HepG2 (cell line): ENCODE data around the gene PSMA7. TPM values are rescaled to one million over a fixed set of nuclear protein-coding genes. Genes with fewer than 3 reads are reported as not detected.

Experiments used
- ATAC-seq: fragments of 200-7000 bp; cut with Tn5 transposase; 3 replicates; pipeline ENCODE4 v1.9.1; 2020; ENCODE audit warnings: mild to moderate bottlenecking, moderate library complexity
- BruUV-seq: library from RNA; stranded (reverse); fragments of 400-500 nt; replicated peaks from 2 replicates; lab custom pipeline; 2021; lab: Mats Ljungman, UMichigan
- CTCF ChIA-PET: fragments of 300-600 bp; formaldehyde crosslinking; extraction: SDS; loops from one replicate; lab custom pipeline; 2021; ENCODE audit warnings: low total read pairs, inconsistent platforms, low intra/inter-chr PET ratio; lab: Yijun Ruan, JAX
- POLR2A ChIA-PET: fragments of 350-600 bp; sonication (Branson Sonifier 250); formaldehyde crosslinking; loops from one replicate; lab custom pipeline; 2020; ENCODE audit warnings: antibody characterized with exemption, inconsistent platforms; lab: Yijun Ruan, JAX
- DNase-seq: peaks from one replicate; pipeline ENCODE4 v3.0.0-alpha.2; 2015; ENCODE audit warnings: low spot score
- FAIRE-seq: peaks from 3 replicates; lab custom pipeline; 2011; peaks lifted over from hg19 to GRCh38; lab: Jason Lieb, UNC
- H2AFZ ChIP-seq: one replicate; pipeline ENCODE4 v1.6.1; 2011; ENCODE audit warnings: low read length, inconsistent platforms
- H3K27ac ChIP-seq: fragments of 300-600 bp; 3 replicates; pipeline ENCODE4 v1.8.0; 2011; ENCODE audit warnings: mixed run types, mild to moderate bottlenecking, mixed read lengths, low read length, inconsistent platforms; ENCODE audit not compliant: insufficient read depth; ENCODE audit errors: extremely low read length
- H3K27me3 ChIP-seq, 2 experiments: fragments of 200-600 bp in 1 of 2; 2 replicates in 1 of 2; 3 replicates in 1 of 2; pipeline versions ENCODE4 v1.6.0 to v1.8.0; 2011; ENCODE audit warnings: low read length in 2 of 2, mild to moderate bottlenecking in 2 of 2, moderate library complexity in 2 of 2, inconsistent platforms in 1 of 2; ENCODE audit not compliant: insufficient read depth in 2 of 2, control insufficient read depth in 1 of 2
- H3K36me3 ChIP-seq, 2 experiments: fragments of 200-600 bp in 1 of 2; replicated peaks in 1 of 2; 2 replicates in 1 of 2; 3 replicates in 1 of 2; pipeline versions ENCODE4 v1.5.1 to v1.8.0; 2011; ENCODE audit warnings: low read length in 2 of 2, inconsistent platforms in 1 of 2; ENCODE audit not compliant: insufficient read depth in 2 of 2, control insufficient read depth in 1 of 2
- H3K4me1 ChIP-seq: 2 replicates; pipeline ENCODE4 v1.5.1; 2012; ENCODE audit warnings: low read length, inconsistent platforms; ENCODE audit not compliant: insufficient read depth
- H3K4me2 ChIP-seq: 2 replicates; pipeline ENCODE4 v1.6.0; 2011; ENCODE audit warnings: low read depth, low read length, inconsistent platforms
- H3K4me3 ChIP-seq, 3 experiments: fragments of 200-600 bp in 1 of 3; sonication (generic), shearing (Covaris generic) in 1 of 3; replicated peaks in 1 of 3; 2 replicates each; pipeline ENCODE4 v1.5.1; 2011 to 2016; ENCODE audit warnings: low read length in 3 of 3, inconsistent platforms in 2 of 3, low read depth in 2 of 3, mild to moderate bottlenecking in 2 of 3, control low read depth in 1 of 3, mixed read lengths in 1 of 3; ENCODE audit not compliant: insufficient read depth in 1 of 3
- H3K79me2 ChIP-seq: one replicate; pipeline ENCODE4 v1.6.1; 2011; ENCODE audit warnings: low read length, inconsistent platforms; ENCODE audit not compliant: insufficient read depth
- H3K9ac ChIP-seq: 2 replicates; pipeline ENCODE4 v1.6.0; 2011; ENCODE audit warnings: mild to moderate bottlenecking, low read depth, low read length, inconsistent platforms; ENCODE audit not compliant: insufficient read depth
- H3K9me3 ChIP-seq: 2 replicates; pipeline ENCODE4 v1.5.1; 2012; ENCODE audit warnings: mild to moderate bottlenecking, low read length
- H4K20me1 ChIP-seq: 2 replicates; pipeline ENCODE4 v1.6.0; 2011; ENCODE audit warnings: inconsistent platforms, mild to moderate bottlenecking, low read length, moderate library complexity; ENCODE audit not compliant: insufficient read depth
- HNF4G ChIP-seq, 2 experiments: sonication (generic) in 1 of 2; formaldehyde crosslinking in 1 of 2; IDR thresholded peaks; 2 replicates each; pipeline versions ENCODE4 v1.4.0 to v1.6.1; 2011 to 2020; ENCODE audit warnings: borderline replicate concordance in 2 of 2, low read depth in 2 of 2, mild to moderate bottlenecking in 2 of 2, low read length in 1 of 2, missing genetic modification reagents in 1 of 2, moderate library complexity in 1 of 2
- KLF12 ChIP-seq: sonication (generic); formaldehyde crosslinking; IDR thresholded peaks from 2 replicates; pipeline ENCODE4 v1.4.0; 2020; ENCODE audit warnings: missing genetic modification reagents, borderline replicate concordance
- POLR2AphosphoS2 ChIP-seq: IDR thresholded peaks from 2 replicates; pipeline ENCODE4 v1.6.1; 2011; ENCODE audit warnings: low read depth, low read length, improper control_type of control experiment
- RBAK ChIP-seq: sonication (generic); formaldehyde crosslinking; IDR thresholded peaks from 2 replicates; pipeline ENCODE4 v1.5.1; 2020; ENCODE audit warnings: mild to moderate bottlenecking, missing genetic modification reagents
- SRSF1 ChIP-seq: fragments of 200-400 bp; formaldehyde crosslinking; optimal IDR thresholded peaks from 2 replicates; pipeline ENCODE3; 2017; ENCODE audit warnings: mild to moderate bottlenecking, low read depth, low read length, moderate library complexity
- ZFYVE20 ChIP-seq: sonication (generic); formaldehyde crosslinking; IDR thresholded peaks from 2 replicates; pipeline ENCODE4 v1.8.0; 2023; ENCODE audit warnings: low read depth, mild to moderate bottlenecking, moderate library complexity, missing genetic modification reagents, borderline replicate concordance
- ZSCAN31 ChIP-seq: sonication (generic); formaldehyde crosslinking; IDR thresholded peaks from 2 replicates; pipeline ENCODE4 v1.5.0; 2020; ENCODE audit warnings: low read depth, mild to moderate bottlenecking, missing genetic modification reagents
- ZSCAN9 ChIP-seq: IDR thresholded peaks from 2 replicates; pipeline ENCODE4 v1.6.1; 2016; ENCODE audit warnings: borderline replicate concordance
- WGBS: methylation state at CpG from one replicate; pipeline ENCODE4 v1.1.6; 2017; ENCODE audit warnings: low lambda C conversion rate; 5-methylcytosine and 5-hydroxymethylcytosine counted together
- in situ Hi-C: cut with HindIII; loops from 2 replicates; pipeline ENCODE4 v1.10.0; 2017; ENCODE audit warnings: low pct_unique_long_range_greater_than_20kb; ENCODE audit not compliant: extremely low pct_ligation_motif_present
- intact Hi-C: fragments of 100-400 bp; cut with micrococcal nuclease; formaldehyde crosslinking; loops from one replicate; pipeline ENCODE4 v1.10.0; 2022; ENCODE audit not compliant: unreplicated experiment
- polyA plus RNA-seq, 8 experiments: library from polyadenylated mRNA; depleted of rRNA in 3 of 8; stranded (reverse) in 7 of 8; unstranded in 1 of 8; fragments of >200 nt; fragmentation: Illumina TruSeq in 4 of 8; extraction: Trizol in 4 of 8; gene quantifications; 2 replicates each; pipeline versions ENCODE4 v1.2.1 to v1.2.3, GENCODE V29; 2011 to 2016; ENCODE audit warnings: low read depth in 4 of 8, missing spikeins in 1 of 8, mixed read lengths in 1 of 8; ENCODE audit not compliant: insufficient read depth in 1 of 8
- total RNA-seq, 5 experiments: library from RNA; depleted of rRNA; stranded (reverse); fragments of >200 nt; fragmentation: Illumina TruSeq; extraction: Trizol; gene quantifications; 2 replicates each; pipeline ENCODE4 v1.2.3, GENCODE V29; 2016; ENCODE audit warnings: low read depth in 1 of 5
- TF ChIP-seq, protein P1 (sequence below): sonication (generic); formaldehyde crosslinking; IDR thresholded peaks from 2 replicates; pipeline ENCODE4 v1.5.1; 2020; ENCODE audit warnings: mild to moderate bottlenecking, missing genetic modification reagents
- TF ChIP-seq, protein P2 (sequence below): sonication (generic); formaldehyde crosslinking; IDR thresholded peaks from 2 replicates; pipeline ENCODE4 v1.8.1; 2023; ENCODE audit warnings: mild to moderate bottlenecking, missing genetic modification reagents
- TF ChIP-seq, protein P3 (sequence below): sonication (generic); formaldehyde crosslinking; IDR thresholded peaks from 2 replicates; pipeline ENCODE4 v1.5.0; 2020; ENCODE audit warnings: mild to moderate bottlenecking, missing genetic modification reagents, borderline replicate concordance

PSMA7 gene
- total and polyA plus RNA-seq, 2 of the 13 experiments (the other 11 are each of a cell fraction or from before 2014, with no cell fraction given) = 531 to 631 TPM

DNA sequence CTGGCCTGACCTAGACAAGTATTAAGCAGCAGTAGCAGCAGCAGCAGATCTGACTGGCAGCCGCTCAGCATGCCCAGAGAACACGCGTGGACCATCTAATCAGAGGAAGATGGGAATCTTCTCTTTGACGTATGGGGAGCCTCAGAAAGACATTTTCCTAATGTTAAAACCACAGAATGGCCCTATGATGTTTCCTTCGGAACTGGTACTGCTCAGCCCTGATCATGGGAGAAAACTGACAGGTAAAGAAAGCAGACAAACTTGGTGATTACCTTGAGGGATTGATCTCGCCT lies 6.2 kb downstream of the PSMA7 start:
- Histone ChIP-seq H3K27me3 (no peaks in the 10 kb centered on the region), H3K9me3 (no peaks in the 10 kb centered on the region), H2AFZ (no peak overlapping the region), H3K36me3 (peaks cover 55 to 81% of the 10 kb centered on the region in 2 experiments), H3K4me2 (no peak overlapping the region), H3K9ac (no peak overlapping the region), H3K4me1 (peaks cover 50% of the 10 kb centered on the region), H3K27ac (no peak overlapping the region), H3K79me2 (peaks cover 30% of the 10 kb centered on the region), H3K4me3 (no peak overlapping the region), H4K20me1 (peaks cover 53% of the 10 kb centered on the region)
- ChIA-PET POLR2A (interaction anchor here (1.4 to 7.8 kb wide), 4 partner anchors 15 to 126 kb away, joined by 4 to 86 read pairs (median 25); partner anchors contain the start of genes LSM14B and TAF4), CTCF (interaction anchor here (0.8 to 3.5 kb wide), 3 partner anchors 70 to 156 kb away, joined by 3 to 48 read pairs (median 6); no protein-coding TSS in a partner anchor)
- no TSS peak for BruUV-seq
- WGBS = 95% methylated on average over 6 of the region's 6 CpGs
- no peak for FAIRE-seq
- in situ Hi-C loops = no loop called here
- no peak for ATAC-seq
- no peak for DNase-seq
- intact Hi-C loops = loop anchor here (1.0 to 5.0 kb wide), 3 partner anchors 14 to 126 kb away; partner anchors contain the start of genes LSM14B and TAF4
- TF ChIP-seq ZSCAN31 (CRISPR knock-in tag) = peak; percentile 38; the same call in 1 of the 2 replicates
- TF ChIP-seq, protein P1, sequence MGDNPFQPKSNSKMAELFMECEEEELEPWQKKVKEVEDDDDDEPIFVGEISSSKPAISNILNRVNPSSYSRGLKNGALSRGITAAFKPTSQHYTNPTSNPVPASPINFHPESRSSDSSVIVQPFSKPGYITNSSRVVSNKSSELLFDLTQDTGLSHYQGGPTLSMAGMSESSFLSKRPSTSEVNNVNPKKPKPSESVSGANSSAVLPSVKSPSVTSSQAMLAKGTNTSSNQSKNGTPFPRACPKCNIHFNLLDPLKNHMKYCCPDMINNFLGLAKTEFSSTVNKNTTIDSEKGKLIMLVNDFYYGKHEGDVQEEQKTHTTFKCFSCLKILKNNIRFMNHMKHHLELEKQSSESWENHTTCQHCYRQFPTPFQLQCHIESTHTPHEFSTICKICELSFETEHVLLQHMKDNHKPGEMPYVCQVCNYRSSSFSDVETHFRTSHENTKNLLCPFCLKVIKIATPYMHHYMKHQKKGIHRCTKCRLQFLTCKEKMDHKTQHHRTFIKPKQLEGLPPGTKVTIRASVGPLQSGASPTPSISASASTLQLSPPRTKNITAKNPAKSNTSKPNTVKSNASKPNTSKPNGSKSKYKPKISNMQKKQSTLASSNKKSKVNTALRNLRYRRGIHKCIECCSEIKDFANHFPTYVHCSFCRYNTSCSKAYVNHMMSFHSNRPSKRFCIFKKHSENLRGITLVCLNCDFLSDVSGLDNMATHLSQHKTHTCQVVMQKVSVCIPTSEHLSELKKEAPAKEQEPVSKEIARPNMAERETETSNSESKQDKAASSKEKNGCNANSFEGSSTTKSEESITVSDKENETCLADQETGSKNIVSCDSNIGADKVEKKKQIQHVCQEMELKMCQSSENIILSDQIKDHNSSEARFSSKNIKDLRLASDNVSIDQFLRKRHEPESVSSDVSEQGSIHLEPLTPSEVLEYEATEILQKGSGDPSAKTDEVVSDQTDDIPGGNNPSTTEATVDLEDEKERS (CRISPR knock-in tag) = no peak
- no peak for TF ChIP-seq ZSCAN9 (CRISPR knock-in tag)
- no peak for TF ChIP-seq HNF4G (IDR thresholded peaks at IDR 0.05; ENCODE audit: borderline replicate concordance, low read depth, low read length)
- TF ChIP-seq HNF4G (CRISPR knock-in tag; IDR thresholded peaks at IDR 0.05; ENCODE audit: borderline replicate concordance, low read depth) = no peak
- no peak for TF ChIP-seq RBAK (CRISPR knock-in tag)
- TF ChIP-seq POLR2AphosphoS2 = 0 out of 2 replicates have a peak, but pooled peaks have one; percentile 27
- TF ChIP-seq, protein P2, sequence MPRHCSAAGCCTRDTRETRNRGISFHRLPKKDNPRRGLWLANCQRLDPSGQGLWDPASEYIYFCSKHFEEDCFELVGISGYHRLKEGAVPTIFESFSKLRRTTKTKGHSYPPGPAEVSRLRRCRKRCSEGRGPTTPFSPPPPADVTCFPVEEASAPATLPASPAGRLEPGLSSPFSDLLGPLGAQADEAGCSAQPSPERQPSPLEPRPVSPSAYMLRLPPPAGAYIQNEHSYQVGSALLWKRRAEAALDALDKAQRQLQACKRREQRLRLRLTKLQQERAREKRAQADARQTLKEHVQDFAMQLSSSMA (CRISPR knock-in tag) = 0 out of 2 replicates have a peak, but pooled peaks have one; percentile 30
- TF ChIP-seq ZFYVE20 (CRISPR knock-in tag) = no peak
- no peak for TF ChIP-seq KLF12 (CRISPR knock-in tag)
- TF ChIP-seq, protein P3, sequence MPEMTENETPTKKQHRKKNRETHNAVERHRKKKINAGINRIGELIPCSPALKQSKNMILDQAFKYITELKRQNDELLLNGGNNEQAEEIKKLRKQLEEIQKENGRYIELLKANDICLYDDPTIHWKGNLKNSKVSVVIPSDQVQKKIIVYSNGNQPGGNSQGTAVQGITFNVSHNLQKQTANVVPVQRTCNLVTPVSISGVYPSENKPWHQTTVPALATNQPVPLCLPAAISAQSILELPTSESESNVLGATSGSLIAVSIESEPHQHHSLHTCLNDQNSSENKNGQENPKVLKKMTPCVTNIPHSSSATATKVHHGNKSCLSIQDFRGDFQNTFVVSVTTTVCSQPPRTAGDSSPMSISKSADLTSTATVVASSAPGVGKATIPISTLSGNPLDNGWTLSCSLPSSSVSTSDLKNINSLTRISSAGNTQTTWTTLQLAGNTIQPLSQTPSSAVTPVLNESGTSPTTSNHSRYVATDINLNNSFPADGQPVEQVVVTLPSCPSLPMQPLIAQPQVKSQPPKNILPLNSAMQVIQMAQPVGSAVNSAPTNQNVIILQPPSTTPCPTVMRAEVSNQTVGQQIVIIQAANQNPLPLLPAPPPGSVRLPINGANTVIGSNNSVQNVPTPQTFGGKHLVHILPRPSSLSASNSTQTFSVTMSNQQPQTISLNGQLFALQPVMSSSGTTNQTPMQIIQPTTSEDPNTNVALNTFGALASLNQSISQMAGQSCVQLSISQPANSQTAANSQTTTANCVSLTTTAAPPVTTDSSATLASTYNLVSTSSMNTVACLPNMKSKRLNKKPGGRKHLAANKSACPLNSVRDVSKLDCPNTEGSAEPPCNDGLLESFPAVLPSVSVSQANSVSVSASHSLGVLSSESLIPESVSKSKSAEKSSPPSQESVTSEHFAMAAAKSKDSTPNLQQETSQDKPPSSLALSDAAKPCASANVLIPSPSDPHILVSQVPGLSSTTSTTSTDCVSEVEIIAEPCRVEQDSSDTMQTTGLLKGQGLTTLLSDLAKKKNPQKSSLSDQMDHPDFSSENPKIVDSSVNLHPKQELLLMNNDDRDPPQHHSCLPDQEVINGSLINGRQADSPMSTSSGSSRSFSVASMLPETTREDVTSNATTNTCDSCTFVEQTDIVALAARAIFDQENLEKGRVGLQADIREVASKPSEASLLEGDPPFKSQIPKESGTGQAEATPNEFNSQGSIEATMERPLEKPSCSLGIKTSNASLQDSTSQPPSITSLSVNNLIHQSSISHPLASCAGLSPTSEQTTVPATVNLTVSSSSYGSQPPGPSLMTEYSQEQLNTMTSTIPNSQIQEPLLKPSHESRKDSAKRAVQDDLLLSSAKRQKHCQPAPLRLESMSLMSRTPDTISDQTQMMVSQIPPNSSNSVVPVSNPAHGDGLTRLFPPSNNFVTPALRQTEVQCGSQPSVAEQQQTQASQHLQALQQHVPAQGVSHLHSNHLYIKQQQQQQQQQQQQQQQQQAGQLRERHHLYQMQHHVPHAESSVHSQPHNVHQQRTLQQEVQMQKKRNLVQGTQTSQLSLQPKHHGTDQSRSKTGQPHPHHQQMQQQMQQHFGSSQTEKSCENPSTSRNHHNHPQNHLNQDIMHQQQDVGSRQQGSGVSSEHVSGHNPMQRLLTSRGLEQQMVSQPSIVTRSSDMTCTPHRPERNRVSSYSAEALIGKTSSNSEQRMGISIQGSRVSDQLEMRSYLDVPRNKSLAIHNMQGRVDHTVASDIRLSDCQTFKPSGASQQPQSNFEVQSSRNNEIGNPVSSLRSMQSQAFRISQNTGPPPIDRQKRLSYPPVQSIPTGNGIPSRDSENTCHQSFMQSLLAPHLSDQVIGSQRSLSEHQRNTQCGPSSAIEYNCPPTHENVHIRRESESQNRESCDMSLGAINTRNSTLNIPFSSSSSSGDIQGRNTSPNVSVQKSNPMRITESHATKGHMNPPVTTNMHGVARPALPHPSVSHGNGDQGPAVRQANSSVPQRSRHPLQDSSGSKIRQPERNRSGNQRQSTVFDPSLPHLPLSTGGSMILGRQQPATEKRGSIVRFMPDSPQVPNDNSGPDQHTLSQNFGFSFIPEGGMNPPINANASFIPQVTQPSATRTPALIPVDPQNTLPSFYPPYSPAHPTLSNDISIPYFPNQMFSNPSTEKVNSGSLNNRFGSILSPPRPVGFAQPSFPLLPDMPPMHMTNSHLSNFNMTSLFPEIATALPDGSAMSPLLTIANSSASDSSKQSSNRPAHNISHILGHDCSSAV (CRISPR knock-in tag) = no peak
- TF ChIP-seq SRSF1 = no peak
